ENCODE data around the gene PLA2R1. TPM values are rescaled to one million over a fixed set of nuclear protein-coding genes. Genes with fewer than 3 reads are reported as not detected.

The PLA2R1 gene
- polyA plus RNA-seq, 3 donors = not detected

DNA sequence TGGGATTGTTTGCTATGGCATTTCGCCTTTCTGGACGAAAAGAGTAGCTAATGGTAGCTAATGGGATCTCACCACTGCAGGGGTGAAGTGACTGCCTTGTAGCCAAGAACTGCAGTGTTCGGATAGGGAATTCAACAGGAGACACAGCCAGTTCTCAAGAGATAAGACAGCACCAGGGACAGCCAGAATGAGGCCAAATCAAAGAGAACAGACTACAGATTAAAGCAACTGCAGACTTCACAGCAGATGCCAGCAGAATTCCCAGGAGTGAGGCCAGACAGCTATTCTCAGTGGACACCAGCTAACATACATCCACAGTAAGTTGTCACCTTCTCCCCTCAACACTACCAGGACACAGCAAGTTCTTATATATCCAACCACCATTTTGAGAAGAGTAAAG, 124.0 kb downstream of the PLA2R1 start:
- Histone ChIP-seq H3K4me1 (ENCODE audit: control insufficient read depth in 1 of 2, insufficient read depth in 2 of 2, low read length in 2 of 2) (peaks cover 12 to 15% of the 10 kb centered on the region in 2 donors), H2AFZ (ENCODE audit: insufficient read depth, low read depth, low read length, poor library complexity, severe bottlenecking) (peak overlapping the region; percentile 43), H4K20me1 (ENCODE audit: insufficient read depth, low read length) (no peaks in the 10 kb centered on the region), H3K36me3 (replicated peaks in 1 of 2; ENCODE audit: control insufficient read depth in 1 of 2, insufficient read depth in 2 of 2, low read length in 2 of 2) (no peaks in the 10 kb centered on the region), H3K79me2 (ENCODE audit: insufficient read depth, low read length) (no peaks in the 10 kb centered on the region), H3K9me3 (replicated peaks in 1 of 2; ENCODE audit: control insufficient read depth in 1 of 2, insufficient read depth in 1 of 2, low read length in 2 of 2) (no peaks in the 10 kb centered on the region), H3K27ac (ENCODE audit: low read depth in 1 of 2, low read length in 2 of 2) (no peak overlapping the region), H3K27me3 (ENCODE audit: control insufficient read depth in 2 of 2, insufficient read depth in 2 of 2, low read length in 2 of 2) (no peaks in the 10 kb centered on the region), H3K4me2 (replicated peaks; ENCODE audit: extremely low read depth, low read length, poor library complexity, severe bottlenecking) (no peak overlapping the region), H3K9ac (ENCODE audit: insufficient read depth, low read length, poor library complexity, severe bottlenecking) (no peak overlapping the region), H3K4me3 (replicated peaks in 1 of 3; ENCODE audit: low read depth in 2 of 3, low read length in 3 of 3) (no peak overlapping the region)
- no peaks in the 10 kb centered on the region for H3K36me3 Mint-ChIP-seq
- H3K27ac Mint-ChIP-seq = peak overlapping the region in 1 of 7 donors; percentile 63
- H3K27me3 Mint-ChIP-seq (ENCODE audit: low read depth in 3 of 3) = no peaks in the 10 kb centered on the region
- H3K9me3 Mint-ChIP-seq = peaks cover 2 to 7% (median 3%) of the 10 kb centered on the region in 7 donors
- DNase-seq = no peak
- H3K4me1 Mint-ChIP-seq = peaks cover 11% of the 10 kb centered on the region
- no peak for TF ChIP-seq CTCF (IDR thresholded peaks at IDR 0.05)
- intact Hi-C loops (cut with micrococcal nuclease) = no loop called here
- 96% methylated on average over 3 of the region's 3 CpGs for WGBS (ENCODE audit: insufficient coverage)
- H3K4me3 Mint-ChIP-seq = no peak overlapping the region

GRCh38 chr2:159936471-159936870, 125.9 kb downstream of the PLA2R1 start:
- 63% methylated on average over 3 of the region's 4 CpGs for WGBS (ENCODE audit: insufficient coverage)
- H2AFZ ChIP-seq (ENCODE audit: insufficient read depth, low read depth, low read length, poor library complexity, severe bottlenecking) = no peak overlapping the region
- H3K27ac Mint-ChIP-seq = peak overlapping the region in 1 of 7 donors; percentile 46

More at GRCh38 chr2:159936471-159936870, 125.9 kb downstream of the PLA2R1 start:
- Mint-ChIP-seq H3K4me3 (no peak overlapping the region), H3K36me3 (no peaks in the 10 kb centered on the region), H3K4me1 (peaks cover 29% of the 10 kb centered on the region), H3K9me3 (peaks cover 2 to 7% (median 3%) of the 10 kb centered on the region in 7 donors), H3K27me3 (ENCODE audit: low read depth in 3 of 3) (no peaks in the 10 kb centered on the region)
- H3K36me3 ChIP-seq (replicated peaks in 1 of 2; ENCODE audit: control insufficient read depth in 1 of 2, insufficient read depth in 2 of 2, low read length in 2 of 2) = no peaks in the 10 kb centered on the region
- H3K27me3 ChIP-seq (ENCODE audit: control insufficient read depth in 2 of 2, insufficient read depth in 2 of 2, low read length in 2 of 2) = no peaks in the 10 kb centered on the region
- H3K4me1 ChIP-seq (ENCODE audit: control insufficient read depth in 1 of 2, insufficient read depth in 2 of 2, low read length in 2 of 2) = peaks cover 24 to 31% of the 10 kb centered on the region in 2 donors
- no peak overlapping the region for H3K9ac ChIP-seq (ENCODE audit: insufficient read depth, low read length, poor library complexity, severe bottlenecking)
- H3K4me2 ChIP-seq (replicated peaks; ENCODE audit: extremely low read depth, low read length, poor library complexity, severe bottlenecking) = no peak overlapping the region
- no peak overlapping the region for H3K27ac ChIP-seq (ENCODE audit: low read depth in 1 of 2, low read length in 2 of 2)
- no peaks in the 10 kb centered on the region for H4K20me1 ChIP-seq (ENCODE audit: insufficient read depth, low read length)
- intact Hi-C loops (cut with micrococcal nuclease) = loop anchor here in 1 of 2 donors (2.0 kb wide), 1 partner anchor 18 kb away; no protein-coding TSS in a partner anchor
- H3K4me3 ChIP-seq (replicated peaks in 1 of 3; ENCODE audit: low read depth in 2 of 3, low read length in 3 of 3) = no peak overlapping the region
- H3K79me2 ChIP-seq (ENCODE audit: insufficient read depth, low read length) = no peaks in the 10 kb centered on the region
- DNase-seq = peak in 1 of 3 donors; percentile 13
- no peak for TF ChIP-seq CTCF (IDR thresholded peaks at IDR 0.05)
- no peaks in the 10 kb centered on the region for H3K9me3 ChIP-seq (replicated peaks in 1 of 2; ENCODE audit: control insufficient read depth in 1 of 2, insufficient read depth in 1 of 2, low read length in 2 of 2)

Data from CD14-positive monocyte (primary cell).